ENCODE data around the gene ECM1.

The ECM1 gene

DNA sequence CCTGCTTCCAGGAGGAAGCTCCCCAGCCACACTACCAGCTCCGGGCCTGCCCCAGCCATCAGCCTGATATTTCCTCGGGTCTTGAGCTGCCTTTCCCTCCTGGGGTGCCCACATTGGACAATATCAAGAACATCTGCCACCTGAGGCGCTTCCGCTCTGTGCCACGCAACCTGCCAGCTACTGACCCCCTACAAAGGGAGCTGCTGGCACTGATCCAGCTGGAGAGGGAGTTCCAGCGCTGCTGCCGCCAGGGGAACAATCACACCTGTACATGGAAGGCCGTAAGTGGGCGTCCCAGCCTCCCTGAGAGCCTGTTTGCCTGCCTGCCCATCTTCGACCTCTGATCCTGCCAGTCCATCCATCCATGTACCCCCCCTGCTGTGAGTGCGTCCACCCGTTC lies 3.6 kb downstream of the ECM1 start:
- no peak overlapping the region for H3K4me3 ChIP-seq (replicated peaks; ENCODE audit: insufficient read depth, low read length)
- H3K27ac ChIP-seq (replicated peaks) = no peak overlapping the region
- no peak for DNase-seq (ENCODE audit: low read depth in 1 of 2, low spot score in 1 of 2)
- no peaks in the 10 kb centered on the region for H3K27me3 ChIP-seq (ENCODE audit: insufficient read depth, poor library complexity, severe bottlenecking)
- TF ChIP-seq, protein P1, sequence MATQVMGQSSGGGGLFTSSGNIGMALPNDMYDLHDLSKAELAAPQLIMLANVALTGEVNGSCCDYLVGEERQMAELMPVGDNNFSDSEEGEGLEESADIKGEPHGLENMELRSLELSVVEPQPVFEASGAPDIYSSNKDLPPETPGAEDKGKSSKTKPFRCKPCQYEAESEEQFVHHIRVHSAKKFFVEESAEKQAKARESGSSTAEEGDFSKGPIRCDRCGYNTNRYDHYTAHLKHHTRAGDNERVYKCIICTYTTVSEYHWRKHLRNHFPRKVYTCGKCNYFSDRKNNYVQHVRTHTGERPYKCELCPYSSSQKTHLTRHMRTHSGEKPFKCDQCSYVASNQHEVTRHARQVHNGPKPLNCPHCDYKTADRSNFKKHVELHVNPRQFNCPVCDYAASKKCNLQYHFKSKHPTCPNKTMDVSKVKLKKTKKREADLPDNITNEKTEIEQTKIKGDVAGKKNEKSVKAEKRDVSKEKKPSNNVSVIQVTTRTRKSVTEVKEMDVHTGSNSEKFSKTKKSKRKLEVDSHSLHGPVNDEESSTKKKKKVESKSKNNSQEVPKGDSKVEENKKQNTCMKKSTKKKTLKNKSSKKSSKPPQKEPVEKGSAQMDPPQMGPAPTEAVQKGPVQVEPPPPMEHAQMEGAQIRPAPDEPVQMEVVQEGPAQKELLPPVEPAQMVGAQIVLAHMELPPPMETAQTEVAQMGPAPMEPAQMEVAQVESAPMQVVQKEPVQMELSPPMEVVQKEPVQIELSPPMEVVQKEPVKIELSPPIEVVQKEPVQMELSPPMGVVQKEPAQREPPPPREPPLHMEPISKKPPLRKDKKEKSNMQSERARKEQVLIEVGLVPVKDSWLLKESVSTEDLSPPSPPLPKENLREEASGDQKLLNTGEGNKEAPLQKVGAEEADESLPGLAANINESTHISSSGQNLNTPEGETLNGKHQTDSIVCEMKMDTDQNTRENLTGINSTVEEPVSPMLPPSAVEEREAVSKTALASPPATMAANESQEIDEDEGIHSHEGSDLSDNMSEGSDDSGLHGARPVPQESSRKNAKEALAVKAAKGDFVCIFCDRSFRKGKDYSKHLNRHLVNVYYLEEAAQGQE (IDR thresholded peaks at IDR 0.05; ENCODE audit: insufficient replicate concordance, low read depth) = no peak
- TF ChIP-seq GABPA (IDR thresholded peaks at IDR 0.05; ENCODE audit: low read depth) = no peak
- no peak for TF ChIP-seq SPI1 (IDR thresholded peaks at IDR 0.05; ENCODE audit: borderline replicate concordance, low read depth)
- TF ChIP-seq, protein P2, sequence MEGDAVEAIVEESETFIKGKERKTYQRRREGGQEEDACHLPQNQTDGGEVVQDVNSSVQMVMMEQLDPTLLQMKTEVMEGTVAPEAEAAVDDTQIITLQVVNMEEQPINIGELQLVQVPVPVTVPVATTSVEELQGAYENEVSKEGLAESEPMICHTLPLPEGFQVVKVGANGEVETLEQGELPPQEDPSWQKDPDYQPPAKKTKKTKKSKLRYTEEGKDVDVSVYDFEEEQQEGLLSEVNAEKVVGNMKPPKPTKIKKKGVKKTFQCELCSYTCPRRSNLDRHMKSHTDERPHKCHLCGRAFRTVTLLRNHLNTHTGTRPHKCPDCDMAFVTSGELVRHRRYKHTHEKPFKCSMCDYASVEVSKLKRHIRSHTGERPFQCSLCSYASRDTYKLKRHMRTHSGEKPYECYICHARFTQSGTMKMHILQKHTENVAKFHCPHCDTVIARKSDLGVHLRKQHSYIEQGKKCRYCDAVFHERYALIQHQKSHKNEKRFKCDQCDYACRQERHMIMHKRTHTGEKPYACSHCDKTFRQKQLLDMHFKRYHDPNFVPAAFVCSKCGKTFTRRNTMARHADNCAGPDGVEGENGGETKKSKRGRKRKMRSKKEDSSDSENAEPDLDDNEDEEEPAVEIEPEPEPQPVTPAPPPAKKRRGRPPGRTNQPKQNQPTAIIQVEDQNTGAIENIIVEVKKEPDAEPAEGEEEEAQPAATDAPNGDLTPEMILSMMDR (IDR thresholded peaks at IDR 0.05; ENCODE audit: insufficient read depth, low read length) = no peak
- TF ChIP-seq POLR2AphosphoS5 (IDR thresholded peaks at IDR 0.05; ENCODE audit: low read depth) = no peak

DNA sequence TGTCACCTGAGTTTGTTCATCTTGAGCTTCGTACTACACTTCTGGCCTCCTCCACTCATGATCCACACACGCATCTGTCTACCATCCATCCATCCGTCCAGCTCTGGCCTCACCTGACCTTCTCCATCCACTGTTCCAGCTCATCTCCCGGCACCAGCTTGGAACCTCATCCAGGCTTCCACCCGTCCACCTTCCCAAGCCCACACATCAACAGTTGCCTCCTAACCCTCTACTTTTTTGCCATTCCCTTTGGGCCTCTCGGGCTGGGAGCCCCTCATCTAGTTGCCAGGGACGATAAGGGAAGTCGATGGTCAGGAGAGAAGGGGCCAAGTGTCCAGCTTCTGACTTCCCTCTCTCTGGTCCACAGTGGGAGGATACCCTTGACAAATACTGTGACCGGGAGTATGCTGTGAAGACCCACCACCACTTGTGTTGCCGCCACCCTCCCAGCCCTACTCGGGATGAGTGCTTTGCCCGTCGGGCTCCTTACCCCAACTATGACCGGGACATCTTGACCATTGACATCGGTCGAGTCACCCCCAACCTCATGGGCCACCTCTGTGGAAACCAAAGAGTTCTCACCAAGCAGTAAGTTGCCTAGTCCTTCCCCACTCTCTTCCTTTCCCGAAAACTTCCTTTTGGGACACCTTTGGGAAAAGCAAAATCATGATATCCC lies 4.2 kb downstream of the ECM1 start:
- no peak for DNase-seq (ENCODE audit: low read depth in 1 of 2, low spot score in 1 of 2)
- no peak overlapping the region for H3K4me3 ChIP-seq (replicated peaks; ENCODE audit: insufficient read depth, low read length)
- no peaks in the 10 kb centered on the region for H3K27me3 ChIP-seq (ENCODE audit: insufficient read depth, poor library complexity, severe bottlenecking)
- H3K27ac ChIP-seq (replicated peaks) = no peak overlapping the region
- TF ChIP-seq SPI1 (IDR thresholded peaks at IDR 0.05; ENCODE audit: borderline replicate concordance, low read depth) (no peak), GABPA (IDR thresholded peaks at IDR 0.05; ENCODE audit: low read depth) (no peak)
- TF ChIP-seq, protein P1 (IDR thresholded peaks at IDR 0.05; ENCODE audit: insufficient replicate concordance, low read depth) = no peak

DNA sequence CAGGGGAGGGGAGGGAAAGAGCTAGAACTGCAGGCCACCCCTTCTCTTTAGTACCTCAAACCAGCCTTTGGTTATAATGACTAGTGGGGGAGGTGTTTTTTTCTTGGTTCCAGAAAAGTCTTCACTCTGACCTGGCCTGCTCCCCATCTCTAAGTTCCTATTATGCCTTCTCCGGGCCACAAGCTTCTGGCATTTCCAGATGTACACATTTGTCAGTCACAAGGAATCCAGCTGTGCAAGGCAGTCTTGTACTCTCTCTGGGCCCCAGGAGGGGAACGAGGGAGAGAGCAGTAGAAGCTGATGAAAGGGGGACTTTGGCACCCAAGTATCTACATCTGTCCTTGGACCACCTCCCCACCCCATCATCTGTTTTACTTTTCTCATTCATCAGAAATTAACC lies 4.9 kb downstream of the ECM1 start:
- no peaks in the 10 kb centered on the region for H3K27me3 ChIP-seq (ENCODE audit: insufficient read depth, poor library complexity, severe bottlenecking)
- no peak overlapping the region for H3K27ac ChIP-seq (replicated peaks)
- no peak for DNase-seq (ENCODE audit: low read depth in 1 of 2, low spot score in 1 of 2)
- no peak overlapping the region for H3K4me3 ChIP-seq (replicated peaks; ENCODE audit: insufficient read depth, low read length)
- TF ChIP-seq SPI1 (IDR thresholded peaks at IDR 0.05; ENCODE audit: borderline replicate concordance, low read depth) (no peak), GABPA (IDR thresholded peaks at IDR 0.05; ENCODE audit: low read depth) (no peak), POLR2AphosphoS5 (IDR thresholded peaks at IDR 0.05; ENCODE audit: low read depth) (no peak)
- TF ChIP-seq, protein P2 (IDR thresholded peaks at IDR 0.05; ENCODE audit: insufficient read depth, low read length) = no peak
- TF ChIP-seq, protein P1 (IDR thresholded peaks at IDR 0.05; ENCODE audit: insufficient replicate concordance, low read depth) = no peak
